HG03025 (cell line): ENCODE measurements around the gene DYSF.

Experiments used
- ATAC-seq: cut with Tn5 transposase; IDR thresholded peaks from one replicate; pipeline ENCODE4 v1.9.1; 2021; ENCODE audit warnings: mild to moderate bottlenecking, moderate library complexity; ENCODE audit not compliant: unreplicated experiment, low FRiP score

The DYSF gene

GRCh38 chr2:71496156-71496770 is 42.9 kb downstream of the DYSF start:
- no peak for ATAC-seq

GRCh38 chr2:71498261-71498701 is 44.9 kb downstream of the DYSF start:
- no peak for ATAC-seq

GRCh38 chr2:71499691-71500090 is 46.3 kb downstream of the DYSF start:
- no peak for ATAC-seq

GRCh38 chr2:71500426-71501079 is 47.2 kb downstream of the DYSF start:
- no peak for ATAC-seq

GRCh38 chr2:71502941-71503738 is 49.8 kb downstream of the DYSF start:
- ATAC-seq, result no peak

- no peak for ATAC-seq
Measured at GRCh38 chr2:71503837-71504236, 50.5 kb downstream of the DYSF start.

GRCh38 chr2:71504611-71505010 is 51.2 kb downstream of the DYSF start:
- ATAC-seq, result no peak

GRCh38 chr2:71505086-71505769 is 51.9 kb downstream of the DYSF start:
- no peak for ATAC-seq

- ATAC-seq, result no peak
Measured at GRCh38 chr2:71505770-71506140, 52.4 kb downstream of the DYSF start.

- no peak for ATAC-seq
Measured at GRCh38 chr2:71506222-71507153, 53.1 kb downstream of the DYSF start.

GRCh38 chr2:71507476-71507875 is 54.1 kb downstream of the DYSF start:
- no peak for ATAC-seq

- no peak for ATAC-seq
Measured at GRCh38 chr2:71510196-71510807, 56.9 kb downstream of the DYSF start.

GRCh38 chr2:71510938-71511337 is 57.6 kb downstream of the DYSF start:
- no peak for ATAC-seq

- ATAC-seq, result no peak
Measured at GRCh38 chr2:71511776-71512175, 58.4 kb downstream of the DYSF start.

GRCh38 chr2:71512386-71512785 is 59.0 kb downstream of the DYSF start:
- no peak for ATAC-seq

- no peak for ATAC-seq
Measured at GRCh38 chr2:71513096-71513495, 59.7 kb downstream of the DYSF start.

GRCh38 chr2:71513721-71514120 is 60.4 kb downstream of the DYSF start:
- ATAC-seq, result no peak

- no peak for ATAC-seq
Measured at GRCh38 chr2:71516253-71516888, 63.0 kb downstream of the DYSF start.

GRCh38 chr2:71517851-71518250 is 64.5 kb downstream of the DYSF start:
- ATAC-seq, result no peak
